IMR-90 (cell line): ENCODE data around the gene KIFC3. TPM values are rescaled to one million over a fixed set of nuclear protein-coding genes. Genes with fewer than 3 reads are reported as not detected.

Source experiments
- ATAC-seq: fragments of 200-7000 bp; cut with Tn5 transposase; 2 replicates; pipeline ENCODE4 v1.9.1; 2020; ENCODE audit warnings: low read depth, mild to moderate bottlenecking, moderate library complexity
- BruUV-seq: library from RNA; stranded (reverse); fragments of 400-500 nt; replicated peaks from 2 replicates; lab custom pipeline; 2021; lab: Mats Ljungman, UMichigan
- CTCF ChIA-PET: fragments of 300-600 bp; formaldehyde crosslinking; extraction: SDS; loops from one replicate; lab custom pipeline; 2021; ENCODE audit warnings: antibody characterized with exemption; lab: Yijun Ruan, JAX
- POLR2A ChIA-PET: fragments of 300-600 bp; sonication (Branson Sonifier 250); formaldehyde crosslinking; loops from one replicate; lab custom pipeline; 2022; ENCODE audit warnings: antibody characterized with exemption; ENCODE audit not compliant: unreplicated experiment; lab: Charles Lee
- DNase-seq: peaks from one replicate; pipeline ENCODE4 v3.0.0; 2013
- H2AFZ ChIP-seq: replicated peaks from 2 replicates; pipeline ENCODE3; 2013; ENCODE audit warnings: low read length, mild to moderate bottlenecking; ENCODE audit not compliant: poor library complexity
- H2AK5ac ChIP-seq: 2 replicates; pipeline ENCODE4 v1.6.1; 2013; ENCODE audit warnings: low read depth, low read length, inconsistent platforms
- H2AK9ac ChIP-seq: replicated peaks from 2 replicates; pipeline ENCODE3; 2013; ENCODE audit warnings: mild to moderate bottlenecking, low read depth, low read length, moderate library complexity; ENCODE audit not compliant: poor library complexity
- H2BK120ac ChIP-seq: 2 replicates; pipeline ENCODE4 v1.6.1; 2013; ENCODE audit warnings: low read depth, low read length, inconsistent platforms
- H2BK15ac ChIP-seq: 3 replicates; pipeline ENCODE4 v1.6.1; 2013; ENCODE audit warnings: low read depth, low read length, inconsistent platforms
- H2BK20ac ChIP-seq: 2 replicates; pipeline ENCODE4 v1.6.1; 2013; ENCODE audit warnings: low read depth, mild to moderate bottlenecking, inconsistent platforms, low read length, moderate library complexity
- H2BK5ac ChIP-seq: 2 replicates; pipeline ENCODE4 v1.6.1; 2013; ENCODE audit warnings: mild to moderate bottlenecking, low read depth, low read length, inconsistent platforms; ENCODE audit not compliant: poor library complexity, severe bottlenecking
- H3K14ac ChIP-seq: replicated peaks from 2 replicates; pipeline ENCODE4 v1.6.1; 2013; ENCODE audit warnings: low read depth, low read length, inconsistent platforms
- H3K18ac ChIP-seq: 2 replicates; pipeline ENCODE4 v1.6.1; 2013; ENCODE audit warnings: low read depth, low read length, control low read depth
- H3K23ac ChIP-seq: 2 replicates; pipeline ENCODE4 v1.6.1; 2013; ENCODE audit warnings: low read depth, low read length, inconsistent platforms
- H3K27ac ChIP-seq: 2 replicates; pipeline ENCODE4 v1.5.1; 2013; ENCODE audit warnings: mild to moderate bottlenecking, control low read depth, low read length; ENCODE audit not compliant: insufficient read depth
- H3K27me3 ChIP-seq: 2 replicates; pipeline ENCODE4 v1.6.1; 2013; ENCODE audit warnings: low read length; ENCODE audit not compliant: control insufficient read depth, insufficient read depth
- H3K36me3 ChIP-seq: 2 replicates; pipeline ENCODE4 v1.6.1; 2013; ENCODE audit warnings: low read length, mixed read lengths; ENCODE audit not compliant: control insufficient read depth, insufficient read depth
- H3K4ac ChIP-seq: 2 replicates; pipeline ENCODE4 v1.6.1; 2013; ENCODE audit warnings: low read depth, low read length, inconsistent platforms
- H3K4me1 ChIP-seq: 2 replicates; pipeline ENCODE4 v1.6.1; 2013; ENCODE audit warnings: low read length, mixed read lengths; ENCODE audit not compliant: control insufficient read depth, insufficient read depth
- H3K4me2 ChIP-seq: 2 replicates; pipeline ENCODE4 v1.6.1; 2013; ENCODE audit warnings: low read depth, mild to moderate bottlenecking, control low read depth, low read length, moderate library complexity
- H3K4me3 ChIP-seq: 2 replicates; pipeline ENCODE4 v1.5.1; 2013; ENCODE audit warnings: low read depth, mild to moderate bottlenecking, control low read depth, low read length, moderate library complexity; ENCODE audit not compliant: insufficient read depth
- H3K56ac ChIP-seq: 2 replicates; pipeline ENCODE4 v1.6.1; 2013; ENCODE audit warnings: low read length, inconsistent platforms; ENCODE audit not compliant: insufficient read depth; ENCODE audit errors: extremely low read depth
- H3K79me1 ChIP-seq, 2 experiments: 2 replicates each; pipeline ENCODE4 v1.6.1; 2013; ENCODE audit warnings: low read length in 2 of 2, inconsistent platforms in 1 of 2, low read depth in 1 of 2
- H3K9ac ChIP-seq: 2 replicates; pipeline ENCODE4 v1.6.1; 2013; ENCODE audit warnings: low read depth, low read length, control low read depth
- H3K9me1 ChIP-seq: 2 replicates; pipeline ENCODE4 v1.6.1; 2013; ENCODE audit warnings: low read length, inconsistent platforms; ENCODE audit not compliant: insufficient read depth
- H3K9me3 ChIP-seq: 2 replicates; pipeline ENCODE4 v1.6.1; 2013; ENCODE audit warnings: low read length; ENCODE audit not compliant: control insufficient read depth, insufficient read depth
- H4K20me1 ChIP-seq: 2 replicates; pipeline ENCODE4 v1.6.1; 2013; ENCODE audit warnings: low read length, inconsistent platforms; ENCODE audit not compliant: insufficient read depth
- H4K5ac ChIP-seq: 2 replicates; pipeline ENCODE4 v1.6.1; 2013; ENCODE audit warnings: mild to moderate bottlenecking, low read depth, low read length, control low read depth
- H4K8ac ChIP-seq, 2 experiments: 2 replicates each; pipeline ENCODE4 v1.6.1; 2013; ENCODE audit warnings: low read depth in 2 of 2, low read length in 2 of 2, control low read depth in 1 of 2, inconsistent platforms in 1 of 2
- H4K91ac ChIP-seq: 2 replicates; pipeline ENCODE4 v1.6.1; 2013; ENCODE audit warnings: low read depth, low read length, inconsistent platforms; ENCODE audit not compliant: insufficient read depth
- MAFK ChIP-seq: IDR thresholded peaks from 2 replicates; pipeline ENCODE4 v1.6.1; 2012; ENCODE audit warnings: low read depth, low read length, improper control_type of control experiment
- WGBS, 2 experiments: methylation state at CpG; one replicate each; pipeline versions ENCODE4 v1.1.5 to v1.1.7; 2013; ENCODE audit warnings: missing lambda C conversion rate in 2 of 2; ENCODE audit not compliant: insufficient read length in 1 of 2; ENCODE audit errors: extremely low coverage in 2 of 2; 5-methylcytosine and 5-hydroxymethylcytosine counted together
- dilution Hi-C: fragments of 300-500 bp; cut with HindIII; formaldehyde crosslinking; loops from one replicate; pipeline ENCODE4 v1.14.3; 2018; ENCODE audit warnings: low sequenced_read_pairs; ENCODE audit not compliant: unreplicated experiment
- in situ Hi-C: fragments of 300-500 bp; cut with MboI; formaldehyde crosslinking; loops from 3 replicates; pipeline ENCODE4 v1.14.3; 2019; ENCODE audit warnings: low sequenced_read_pairs, inconsistent platforms, mixed read lengths
- intact Hi-C: fragments of 100-400 bp; cut with micrococcal nuclease; formaldehyde crosslinking; loops from 2 replicates; pipeline ENCODE4 v1.10.0; 2022
- polyA plus RNA-seq, 3 experiments: library from polyadenylated mRNA; depleted of rRNA; stranded (reverse); fragments of >200 nt; gene quantifications; 2 replicates each; pipeline ENCODE4 v1.2.3, GENCODE V29; 2012; ENCODE audit warnings: low replicate concordance in 1 of 3
- total RNA-seq: library from RNA; depleted of rRNA; stranded (reverse); fragments of >200 nt; gene quantifications from 2 replicates; pipeline ENCODE4 v1.2.3, GENCODE V29; 2012

Gene KIFC3
- total and polyA plus RNA-seq, 2 of the 4 experiments (the other 2 are of a cell fraction) = 48.6 to 62.5 TPM

- Histone ChIP-seq H4K91ac (no peak overlapping the region), H3K4me3 (no peak overlapping the region), H2BK20ac (no peak overlapping the region), H3K14ac (no peak overlapping the region), H4K8ac (no peak overlapping the region), H3K79me1 (no peaks in the 10 kb centered on the region), H3K27me3 (peaks cover 36% of the 10 kb centered on the region), H3K27ac (no peak overlapping the region), H2BK5ac (no peak overlapping the region), H3K9me1 (peaks cover 11% of the 10 kb centered on the region; the same call in 1 of the 2 replicates), H3K9ac (no peak overlapping the region), H2AK9ac (no peak overlapping the region), H3K23ac (no peak overlapping the region), H4K5ac (no peak overlapping the region), H3K18ac (no peak overlapping the region), H3K9me3 (no peaks in the 10 kb centered on the region), H2BK120ac (no peak overlapping the region), H2AFZ (no peak overlapping the region), H3K4ac (no peak overlapping the region), H3K56ac (no peak overlapping the region), H3K4me1 (no peaks in the 10 kb centered on the region), H3K36me3 (no peaks in the 10 kb centered on the region), H3K4me2 (no peak overlapping the region), H4K20me1 (no peaks in the 10 kb centered on the region), H2BK15ac (no peak overlapping the region), H2AK5ac (no peak overlapping the region)
- DNase-seq = no peak
- 29% methylated on average over 2 of the region's 5 CpGs; no CpG with 5 or more reads in 1 of the 2 experiments for WGBS, 2 experiments
- no peak for TF ChIP-seq MAFK
- POLR2A ChIA-PET = no interaction called here
- in situ Hi-C loops (no loop called here), dilution Hi-C loops (no loop called here), intact Hi-C loops (no loop called here)
- CTCF ChIA-PET = no interaction called here
- ATAC-seq = no peak
- no TSS peak for BruUV-seq
Measured at GRCh38 chr16:57823836-57824235, 21.5 kb upstream of the KIFC3 start.
